NCI-H2107 (cell line): ENCODE data around the gene SGPL1.

Source experiments
- DNase-seq: peaks from one replicate; lab custom pipeline; 2025; lab: John Stamatoyannopoulos, UW

The SGPL1 gene

DNA sequence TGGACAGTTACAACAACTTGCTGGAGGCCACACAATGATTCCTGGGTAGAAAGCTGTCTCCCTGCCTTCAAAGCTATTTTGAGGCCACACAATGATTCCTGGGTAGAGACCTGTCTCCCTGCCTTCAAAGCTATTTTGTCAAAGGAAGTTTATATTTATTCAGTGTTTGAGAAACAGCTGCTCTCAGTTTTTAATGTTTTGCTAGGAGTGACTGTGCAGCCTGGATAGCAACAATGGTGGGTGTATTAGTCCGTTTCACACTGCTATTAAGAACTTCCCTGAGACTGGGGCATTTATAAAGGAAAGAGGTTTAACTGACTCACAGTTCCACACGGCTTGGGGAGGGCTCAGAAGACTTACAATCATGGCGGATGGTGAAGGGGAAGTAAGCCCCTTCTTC lies 3.9 kb upstream of the SGPL1 start:
- no peak for DNase-seq

DNA sequence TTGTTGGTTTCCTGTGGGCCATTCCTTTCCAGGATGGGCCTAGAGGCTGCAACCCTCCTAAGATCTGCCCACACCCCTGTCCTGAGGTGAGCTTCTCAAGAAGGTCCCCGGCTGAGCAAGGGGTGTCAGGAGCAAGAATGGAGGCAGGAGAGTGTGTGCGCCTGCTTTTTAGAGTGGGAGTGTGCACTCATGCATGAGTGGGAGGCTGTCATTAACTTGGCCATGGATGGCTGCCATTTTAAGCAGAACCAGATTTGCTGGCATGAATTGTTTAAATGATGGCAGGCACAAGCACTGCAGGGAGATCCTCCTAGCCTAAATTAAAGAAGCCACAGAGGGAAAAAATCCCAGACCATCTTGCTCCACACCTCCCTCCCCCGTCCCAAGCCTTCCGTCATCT lies 2.9 kb upstream of the SGPL1 start:
- no peak for DNase-seq

DNA sequence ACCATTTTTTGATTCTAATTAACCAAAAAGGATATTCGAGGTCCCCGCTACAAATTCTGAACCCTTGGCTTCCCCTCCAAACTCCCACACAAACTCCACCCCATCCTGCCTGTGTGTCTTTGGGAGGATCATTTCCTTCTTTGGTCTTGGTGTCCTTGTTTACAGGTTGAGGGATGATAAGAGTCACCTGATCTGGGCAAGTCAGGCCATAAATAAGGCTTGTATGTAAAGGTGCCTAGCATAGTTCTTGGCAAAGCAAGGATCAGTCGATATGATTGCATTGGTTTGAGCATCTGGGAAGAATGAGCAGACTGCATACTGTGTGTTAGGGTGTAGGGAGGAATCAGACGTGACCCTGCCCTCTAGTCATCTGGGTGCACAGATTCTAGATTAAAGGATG lies 1.6 kb upstream of the SGPL1 start:
- DNase-seq: no peak

DNA sequence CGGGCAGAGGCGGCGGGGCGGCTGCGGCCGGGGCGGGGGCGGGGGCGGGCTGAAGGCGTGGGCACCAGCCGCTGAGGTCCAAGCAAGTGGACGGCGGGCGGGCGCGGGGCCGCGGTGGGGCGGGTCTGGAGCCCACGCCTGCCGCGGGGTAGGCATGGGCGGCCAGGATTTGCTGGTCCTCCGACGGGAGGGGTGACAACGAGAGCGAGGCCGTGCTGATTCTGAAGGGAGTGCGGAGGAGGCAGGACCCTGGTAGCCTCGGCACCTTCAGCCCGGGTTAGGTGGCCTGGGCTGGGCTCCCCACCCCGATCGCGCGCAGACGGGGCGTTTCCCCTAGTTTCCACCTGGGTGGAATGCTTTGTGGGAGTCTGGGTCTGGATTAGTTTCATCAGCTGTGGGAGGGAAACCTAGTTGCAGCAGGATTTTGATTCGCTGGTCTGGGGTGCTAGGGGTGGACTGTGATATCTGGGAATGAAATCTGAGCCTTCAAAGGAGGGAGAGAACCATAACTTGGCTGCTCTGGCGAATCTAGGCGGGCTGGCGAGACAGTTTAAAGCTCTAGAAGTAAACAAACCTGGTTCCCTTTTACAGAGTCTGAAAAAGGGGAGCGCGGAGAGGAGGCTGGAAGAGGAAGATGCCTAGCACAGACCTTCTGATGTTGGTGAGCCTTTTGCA lies 609 bp downstream of the SGPL1 start:
- DNase-seq: peak; percentile 30

DNA sequence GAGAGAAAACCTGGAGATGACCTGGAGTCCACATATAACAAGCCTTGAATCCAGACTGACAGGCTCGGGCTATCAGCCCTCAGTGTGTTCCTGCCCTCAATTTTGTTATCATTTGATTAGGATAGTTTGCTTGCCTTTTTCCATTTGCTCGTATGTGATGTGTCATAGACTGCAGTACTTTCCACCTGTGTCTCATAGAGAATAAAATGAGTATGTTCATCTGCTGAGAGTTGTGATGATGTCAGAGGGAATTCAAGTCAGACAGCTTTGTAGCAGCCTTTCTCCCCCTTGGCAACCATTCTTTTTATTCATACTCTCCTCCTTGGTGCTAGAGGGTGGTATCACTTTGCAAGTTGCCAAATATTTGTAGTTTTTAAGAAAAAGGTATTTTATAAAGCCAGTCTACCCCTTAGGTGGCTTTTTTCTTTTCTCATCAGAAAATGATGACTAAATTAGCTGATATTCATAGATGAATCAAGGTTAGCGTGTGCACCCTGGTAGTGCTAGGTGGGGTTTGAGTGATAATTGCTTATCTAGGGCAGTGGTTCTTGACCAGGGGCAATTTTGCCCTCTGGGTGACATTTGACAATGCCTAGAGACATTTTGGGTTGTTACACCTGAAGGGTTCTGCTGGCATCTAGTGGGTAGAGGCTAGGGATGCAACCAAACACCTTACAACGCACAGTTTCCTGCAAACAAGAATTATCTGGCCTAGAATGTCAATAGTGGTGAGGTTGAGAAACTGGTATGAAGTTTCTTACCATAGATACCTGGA lies 5.4 kb downstream of the SGPL1 start:
- peak; percentile 22 for DNase-seq

DNA sequence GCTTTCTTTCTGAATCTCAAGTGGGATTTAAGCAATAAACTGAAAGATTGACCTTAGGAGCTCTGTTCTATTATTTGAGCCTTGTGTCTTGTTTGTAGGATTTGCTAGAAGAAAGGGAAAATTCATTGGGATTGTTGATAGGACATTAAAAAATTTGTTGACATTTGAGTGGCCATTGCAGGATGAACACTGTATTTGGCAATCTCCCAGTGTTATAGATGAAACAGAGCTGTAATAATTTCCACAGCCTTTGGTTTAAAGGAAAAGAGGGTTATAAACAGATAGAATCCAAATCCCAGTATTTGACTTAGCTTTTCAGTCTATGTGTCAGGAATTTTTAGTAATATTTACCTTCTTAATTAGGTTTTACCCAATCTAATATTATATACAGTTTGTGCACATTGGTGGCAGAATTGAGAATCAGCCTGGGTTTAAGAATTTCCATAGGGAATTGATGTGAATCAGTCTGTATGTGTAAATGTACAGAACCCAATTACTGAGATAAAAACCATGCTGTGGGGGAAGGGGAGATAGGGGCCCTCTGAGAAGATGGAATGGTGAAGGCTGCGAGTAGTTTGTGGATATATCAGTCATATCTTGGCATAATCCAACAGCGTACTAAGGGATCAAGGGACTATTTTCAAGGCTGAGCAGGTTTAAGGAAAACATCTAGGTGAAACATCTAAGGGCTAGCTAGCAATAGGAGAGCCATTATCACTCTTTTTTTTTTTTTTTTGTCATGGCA lies 6.5 kb downstream of the SGPL1 start:
- DNase-seq: no peak

DNA sequence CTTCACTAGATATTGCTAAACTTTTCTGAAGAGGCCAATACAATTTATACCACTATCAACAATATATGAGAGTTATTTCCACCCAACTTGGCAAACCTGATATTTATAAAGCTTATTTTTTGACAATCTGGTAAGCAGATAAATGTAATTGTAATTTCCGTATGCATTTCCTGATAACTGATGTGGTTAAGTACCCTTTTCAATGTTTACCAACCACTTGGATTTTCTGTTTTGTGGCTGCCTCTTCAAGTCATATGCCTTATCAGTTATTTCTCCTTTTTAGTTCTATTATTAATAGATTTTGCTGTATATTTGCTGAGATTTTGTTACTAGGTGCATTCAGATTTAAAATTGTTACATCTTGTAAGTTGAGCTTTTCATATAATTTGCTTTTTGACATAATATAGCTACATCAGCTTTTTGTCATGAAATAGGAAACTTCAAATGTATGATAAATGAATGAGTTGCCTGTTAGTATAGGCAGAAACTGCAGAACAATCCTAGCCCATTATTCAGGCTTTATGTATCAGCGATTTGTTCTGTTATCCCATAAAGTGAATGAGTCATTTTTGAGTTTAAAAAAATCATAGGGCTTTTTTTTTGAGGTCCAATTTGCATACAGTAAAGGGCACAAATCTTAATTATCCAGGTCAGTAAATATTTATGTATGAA lies 11.5 kb downstream of the SGPL1 start:
- DNase-seq: no peak

DNA sequence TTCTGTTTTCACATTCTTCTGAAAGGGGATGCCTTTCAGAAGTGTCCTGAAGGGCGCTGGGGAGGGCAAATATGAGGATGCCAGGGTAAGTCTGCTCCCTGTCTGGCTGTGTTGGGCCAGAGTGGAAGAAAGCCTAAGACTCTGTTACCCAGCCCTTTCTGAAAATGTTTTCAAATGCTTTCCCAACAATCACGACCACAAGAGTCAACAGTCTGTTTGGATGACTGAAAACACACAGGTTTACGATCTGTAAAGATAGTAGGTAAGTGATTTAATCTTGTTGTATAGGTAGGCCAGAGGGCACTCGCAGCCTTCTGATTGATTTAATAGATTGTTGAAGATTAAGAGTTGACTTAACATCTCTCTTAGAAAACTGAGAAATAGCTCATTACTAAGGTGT lies 13.2 kb downstream of the SGPL1 start:
- DNase-seq: no peak

DNA sequence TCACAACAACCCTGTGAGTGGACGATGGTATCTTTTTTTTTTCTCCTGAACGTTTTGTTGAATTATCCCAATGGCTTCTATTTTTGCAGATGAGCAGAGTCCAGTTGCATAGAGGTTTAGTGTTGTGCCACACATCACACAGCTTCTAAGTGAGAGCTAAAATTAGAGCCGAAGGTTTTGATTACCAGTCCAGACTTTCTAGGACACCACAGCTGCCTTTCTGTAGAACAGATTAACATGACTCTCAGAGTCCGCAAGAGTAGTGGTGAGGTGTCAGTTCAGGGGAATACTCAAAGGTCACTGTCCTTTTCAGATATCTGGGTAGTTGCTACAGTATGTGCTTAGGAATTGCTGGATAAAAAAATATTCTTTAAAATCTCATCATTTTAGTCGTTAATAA lies 13.8 kb downstream of the SGPL1 start:
- no peak for DNase-seq

DNA sequence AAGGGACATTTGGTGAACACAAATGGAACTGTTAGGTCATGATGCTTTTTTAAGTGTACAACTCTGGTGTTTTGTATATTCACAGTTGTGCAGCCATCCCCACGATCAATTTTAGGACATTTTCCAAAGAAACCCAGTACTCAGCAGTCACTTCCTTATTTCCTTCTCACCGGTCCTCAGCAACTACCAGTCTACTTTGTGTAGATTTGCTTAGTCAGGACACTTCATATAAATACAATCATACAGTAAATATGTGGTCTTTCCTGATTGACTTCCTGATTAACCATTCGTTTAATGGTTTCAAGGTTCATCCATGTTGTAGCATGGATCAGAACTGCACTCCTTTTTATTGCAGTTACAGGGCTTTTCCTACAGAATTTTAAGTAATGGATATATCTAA lies 14.4 kb downstream of the SGPL1 start:
- DNase-seq: no peak

DNA sequence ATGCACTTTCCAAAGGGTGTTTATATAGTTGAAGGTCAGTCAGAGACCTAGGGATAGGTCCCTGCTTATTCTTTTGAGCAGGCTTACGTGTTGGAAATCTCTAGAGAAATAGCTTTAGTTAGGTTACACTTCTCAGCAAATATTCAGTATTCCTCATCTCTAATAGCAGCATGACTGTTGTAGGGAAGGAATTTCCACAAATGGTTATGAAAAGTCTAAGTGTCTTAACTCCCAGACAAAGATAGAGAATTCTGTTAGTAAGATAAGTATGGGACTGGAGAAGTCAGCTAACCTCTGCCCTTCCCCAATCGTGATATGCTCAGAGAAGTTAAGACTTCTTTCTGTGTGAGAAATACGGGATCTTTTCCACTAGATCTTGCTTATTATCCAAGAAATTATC lies 16.5 kb downstream of the SGPL1 start:
- no peak for DNase-seq

DNA sequence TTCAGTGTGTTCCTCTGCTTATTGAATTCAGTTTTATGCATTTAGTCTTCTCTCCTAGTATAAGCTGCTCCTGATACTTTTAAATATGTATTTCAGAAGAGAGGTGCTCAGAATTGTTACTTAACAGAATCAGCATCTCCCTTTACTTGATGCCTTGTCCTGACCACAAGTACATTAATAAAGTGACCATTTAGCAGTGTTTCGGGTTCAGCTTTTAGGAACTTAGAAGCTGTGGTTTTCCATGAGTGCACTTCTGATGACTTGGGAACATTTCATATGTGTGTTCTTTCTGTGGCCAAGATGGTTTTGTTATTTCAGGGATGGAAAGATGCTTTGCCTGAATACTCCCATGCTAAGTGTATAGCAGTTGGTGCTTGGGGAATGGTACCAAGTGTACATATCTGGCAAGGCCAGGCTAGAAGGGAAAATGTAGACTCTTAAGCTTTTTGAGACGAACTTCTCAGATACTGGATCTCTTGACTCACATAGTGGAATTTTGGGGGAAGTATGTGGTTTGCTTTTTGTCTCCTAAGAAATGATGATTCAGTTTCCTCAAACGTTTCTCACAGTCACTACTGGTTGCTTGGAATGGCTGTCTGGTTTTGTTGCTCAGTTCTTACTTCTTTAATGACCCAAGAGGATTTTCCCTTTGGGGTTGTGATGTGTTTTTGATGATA lies 17.2 kb downstream of the SGPL1 start:
- DNase-seq: no peak

DNA sequence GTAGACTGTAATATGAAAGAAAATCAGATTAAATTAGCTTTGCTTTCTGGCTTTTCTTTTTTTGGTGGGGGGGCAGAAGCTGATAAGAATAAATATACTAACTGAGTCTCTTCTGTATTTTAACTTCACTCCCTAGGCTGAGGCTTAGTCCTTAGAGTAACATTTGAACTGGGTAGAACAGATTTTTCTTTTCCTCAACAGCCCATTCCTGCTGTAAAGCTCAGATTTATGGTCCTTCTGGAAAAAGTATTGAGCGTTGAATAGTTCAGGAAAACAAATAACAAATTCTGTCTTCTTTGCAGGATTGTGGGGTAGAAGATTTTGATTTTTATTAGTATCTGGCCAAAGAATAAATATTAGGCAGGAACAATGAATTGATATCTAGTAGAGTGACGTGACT lies 17.9 kb downstream of the SGPL1 start:
- DNase-seq: no peak

DNA sequence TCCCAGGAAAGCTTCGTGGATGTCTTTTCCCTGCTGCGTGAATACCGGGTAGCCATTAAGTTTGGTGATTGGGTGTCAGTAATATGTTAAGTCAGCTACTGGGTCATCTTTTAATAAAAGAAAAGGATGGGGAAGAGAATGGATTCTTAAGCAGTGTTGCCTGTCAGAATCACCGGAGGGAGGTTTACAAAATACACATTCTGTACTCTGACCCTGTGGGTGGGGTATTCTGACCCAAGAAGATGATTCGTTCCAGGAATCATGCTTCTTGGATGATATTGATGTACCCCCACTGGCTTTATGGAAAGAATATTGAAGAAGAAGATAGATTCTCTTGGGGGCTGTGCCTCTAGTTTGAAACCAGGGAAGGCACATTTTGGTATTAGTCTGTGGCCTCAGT lies 18.3 kb downstream of the SGPL1 start:
- DNase-seq: no peak

DNA sequence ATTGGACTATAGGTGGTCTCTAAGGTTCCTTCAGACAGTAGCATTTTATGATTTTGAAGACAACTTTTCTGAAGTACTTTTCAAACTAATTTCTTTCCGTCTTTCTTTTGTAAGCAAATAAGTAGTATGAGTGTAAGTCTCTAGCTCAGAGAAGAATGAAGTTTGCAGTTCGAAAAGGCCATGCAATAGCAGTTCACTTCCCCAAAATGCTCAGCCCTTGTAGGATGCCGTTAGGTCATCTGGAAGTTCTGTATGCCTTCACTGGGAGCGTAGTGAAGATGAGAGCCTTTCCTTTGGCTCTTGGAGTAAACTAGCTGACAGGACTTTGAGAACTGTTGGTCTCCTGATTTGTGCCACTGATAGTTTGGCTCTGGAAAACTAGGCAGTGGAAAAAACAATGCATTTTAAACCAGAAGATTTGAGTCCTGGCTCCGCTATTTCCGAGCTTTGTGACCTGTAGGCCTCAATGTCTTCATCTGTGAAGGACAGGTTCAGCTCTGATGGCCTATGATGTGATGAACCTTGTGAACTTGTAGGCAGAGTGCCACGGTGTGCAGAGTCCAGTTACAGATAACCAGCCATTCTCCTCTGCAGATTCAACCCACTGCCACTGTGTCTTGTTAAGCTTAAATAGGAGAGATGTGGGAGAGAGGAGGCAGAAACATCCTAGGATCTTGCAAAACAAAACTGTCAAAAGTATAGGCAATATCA lies 18.8 kb downstream of the SGPL1 start:
- no peak for DNase-seq

DNA sequence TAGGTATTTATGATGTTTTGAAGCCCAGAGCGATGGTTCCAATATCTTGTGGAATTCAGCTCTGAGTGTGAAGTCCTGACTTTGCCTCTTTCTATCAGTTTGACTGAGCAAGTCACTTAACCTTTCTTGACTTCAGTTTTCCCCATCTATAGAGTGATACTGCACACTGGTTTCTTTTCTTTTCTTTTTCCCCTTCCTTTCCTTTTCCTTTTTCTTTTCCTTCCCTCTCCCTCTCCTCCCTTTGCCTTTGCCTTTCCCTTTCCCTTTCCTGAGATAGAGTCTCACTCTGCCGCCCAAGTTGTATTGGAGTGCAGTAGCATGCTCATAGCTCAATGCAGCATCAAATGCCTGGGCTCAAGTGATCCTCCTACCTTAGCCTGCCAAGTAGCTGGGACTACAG lies 20.6 kb downstream of the SGPL1 start:
- no peak for DNase-seq

DNA sequence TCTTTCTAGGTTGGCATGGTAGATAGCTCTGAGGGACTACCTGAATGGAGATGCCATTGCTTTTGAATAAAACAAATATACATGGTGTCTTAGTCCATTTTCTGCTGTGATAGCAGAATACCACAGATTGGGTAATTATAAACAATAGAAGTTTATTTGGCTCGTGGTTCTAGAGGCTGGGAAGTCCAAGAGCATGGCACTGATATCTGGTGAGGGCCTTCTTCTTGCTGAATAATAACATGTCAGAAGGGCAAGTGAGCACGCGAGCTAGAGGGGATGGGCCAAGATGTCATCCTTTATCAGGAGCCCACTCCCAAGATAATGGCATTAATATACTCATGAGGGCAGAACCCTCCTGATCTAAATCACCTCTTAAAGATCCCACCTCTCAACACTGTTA lies 21.9 kb downstream of the SGPL1 start:
- DNase-seq: no peak

DNA sequence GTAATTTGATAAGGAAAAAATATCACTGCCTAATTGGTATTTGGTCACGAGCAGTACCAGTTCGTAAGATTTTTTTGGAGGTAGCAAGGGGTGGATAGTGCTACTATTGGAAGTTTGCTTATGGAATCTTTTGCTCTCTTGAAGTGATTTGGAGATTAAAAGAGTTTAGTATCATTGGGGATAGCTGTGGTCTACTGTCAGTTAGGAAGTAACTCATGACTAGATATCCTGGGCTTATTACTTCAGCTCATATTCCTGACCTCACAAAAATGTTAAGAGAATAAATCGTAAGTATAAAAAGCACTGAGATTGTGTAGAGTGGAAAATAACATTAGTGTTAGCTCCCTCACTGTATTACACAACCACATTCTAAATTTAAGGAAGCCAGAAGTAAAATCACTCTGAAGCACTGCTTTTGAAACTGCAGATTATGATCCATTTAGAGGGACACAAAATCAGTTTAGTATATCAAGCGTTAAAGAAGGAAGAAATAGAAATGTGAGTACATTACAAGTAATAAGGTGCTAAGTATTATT lies 22.6 kb downstream of the SGPL1 start:
- no peak for DNase-seq

DNA sequence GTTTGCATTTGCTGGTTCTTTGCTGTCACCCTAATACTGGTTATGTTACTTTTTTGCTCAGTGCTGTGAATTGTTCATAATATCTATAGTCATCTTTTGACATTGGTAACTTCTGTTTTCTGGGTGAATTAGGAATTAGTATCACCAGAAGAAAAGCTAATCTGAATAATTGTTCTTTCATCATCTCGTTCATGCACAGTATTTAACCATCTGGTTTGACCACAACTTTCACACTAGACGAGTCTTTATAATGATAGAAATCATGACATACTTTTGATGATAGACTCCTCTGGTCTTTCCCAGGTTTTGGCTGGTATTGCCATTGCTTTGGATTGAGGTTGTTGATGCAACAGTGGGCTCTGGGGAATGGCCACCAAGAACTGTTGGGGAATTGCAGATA lies 25.1 kb downstream of the SGPL1 start:
- no peak for DNase-seq

DNA sequence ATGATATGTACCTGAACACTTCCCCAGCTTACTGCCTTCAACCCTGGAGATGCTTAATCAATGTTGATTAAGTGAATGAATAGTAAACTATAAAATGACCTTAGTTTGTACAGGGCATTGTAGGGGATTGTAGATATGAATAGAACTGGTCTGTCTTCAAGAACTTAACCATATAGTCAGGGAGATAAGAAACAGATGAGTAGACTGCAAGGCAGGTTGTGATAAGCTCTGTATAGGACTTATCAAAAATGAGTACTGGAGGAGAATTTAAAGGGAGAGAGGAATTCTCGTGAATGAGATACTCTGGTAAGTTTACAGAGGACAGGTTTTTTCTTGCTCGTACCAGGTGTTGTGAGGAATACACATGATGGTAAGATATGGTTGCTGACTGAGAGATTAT lies 27.6 kb downstream of the SGPL1 start:
- no peak for DNase-seq
